HT1080 (cell line): ENCODE measurements around the gene DPF3. TPM values are rescaled to one million over a fixed set of nuclear protein-coding genes. Genes with fewer than 3 reads are reported as not detected.
A peak's percentile ranks its signal among the peaks of the same experiment; 100 is the strongest.

ENCODE experiments used
- DNase-seq: peaks from one replicate; pipeline ENCODE4 v3.0.0-alpha.2; 2015; ENCODE audit warnings: low read depth
- total RNA-seq: library from RNA; depleted of rRNA; stranded (reverse); fragments of >200 nt; shearing (Covaris generic); gene quantifications from 2 replicates; pipeline ENCODE4 v1.2.3, GENCODE V29; 2014

Gene DPF3
- total RNA-seq, 1 experiment from 2014 or later = 2.2 TPM

- no peak for DNase-seq
Measured at GRCh38 chr14:72844524-72844923, 49.4 kb downstream of the DPF3 start.

GRCh38 chr14:72839753-72840607 lies 53.9 kb downstream of the DPF3 start:
- DNase-seq = no peak

- DNase-seq = no peak
Measured at GRCh38 chr14:72839351-72839750, 54.5 kb downstream of the DPF3 start.

- no peak for DNase-seq
Measured at GRCh38 chr14:72836085-72836484, 57.8 kb downstream of the DPF3 start.

- DNase-seq = no peak
Measured at GRCh38 chr14:72833174-72833573, 60.7 kb downstream of the DPF3 start.

- no peak for DNase-seq
Measured at GRCh38 chr14:72830786-72831594, 62.9 kb downstream of the DPF3 start.

- DNase-seq = no peak
Measured at GRCh38 chr14:72830356-72830755, 63.5 kb downstream of the DPF3 start.

- no peak for DNase-seq
Measured at GRCh38 chr14:72828604-72829003, 65.3 kb downstream of the DPF3 start.

GRCh38 chr14:72826039-72826438 lies 67.9 kb downstream of the DPF3 start:
- DNase-seq = no peak

GRCh38 chr14:72825486-72825885 lies 68.4 kb downstream of the DPF3 start:
- DNase-seq = no peak

GRCh38 chr14:72824051-72824450 lies 69.8 kb downstream of the DPF3 start:
- no peak for DNase-seq

- DNase-seq = no peak
Measured at GRCh38 chr14:72822946-72823611, 70.8 kb downstream of the DPF3 start.

- peak; percentile 10 for DNase-seq
Measured at GRCh38 chr14:72818998-72819397, 74.9 kb downstream of the DPF3 start.

GRCh38 chr14:72816287-72816686 lies 77.6 kb downstream of the DPF3 start:
- DNase-seq = no peak

- DNase-seq = no peak
Measured at GRCh38 chr14:72815430-72815829, 78.5 kb downstream of the DPF3 start.

- DNase-seq = no peak
Measured at GRCh38 chr14:72812292-72812851, 81.5 kb downstream of the DPF3 start.

- DNase-seq = no peak
Measured at GRCh38 chr14:72810201-72810600, 83.7 kb downstream of the DPF3 start.

GRCh38 chr14:72809063-72809462 lies 84.8 kb downstream of the DPF3 start:
- DNase-seq = no peak

- DNase-seq = no peak
Measured at GRCh38 chr14:72808564-72808963, 85.3 kb downstream of the DPF3 start.

GRCh38 chr14:72802588-72802946 lies 91.3 kb downstream of the DPF3 start:
- DNase-seq = no peak

- DNase-seq = peak; percentile 61
Measured at GRCh38 chr14:72801836-72802587, 91.9 kb downstream of the DPF3 start.
